Raji (cell line): ENCODE results near the gene SLC5A5.
A peak's percentile ranks its signal among the peaks of the same experiment; 100 is the strongest.

Experiments
- POLR2A ChIP-seq: IDR thresholded peaks from 2 replicates; pipeline ENCODE4 v1.6.1; 2011; ENCODE audit warnings: low read depth, low read length, control low read depth; ENCODE audit not compliant: insufficient read depth

SLC5A5 gene

GRCh38 chr19:17861542-17862402 lies 10.0 kb upstream of the SLC5A5 start:
- TF ChIP-seq POLR2A: no peak

- TF ChIP-seq POLR2A: no peak
Observed at GRCh38 chr19:17862711-17863519, 8.8 kb upstream of the SLC5A5 start.

- TF ChIP-seq POLR2A: no peak
Observed at GRCh38 chr19:17863520-17864182, 8.1 kb upstream of the SLC5A5 start.

GRCh38 chr19:17865364-17866311 lies 6.1 kb upstream of the SLC5A5 start:
- TF ChIP-seq POLR2A: peak; percentile 40

- no peak; the same call in 1 of the 2 replicates for TF ChIP-seq POLR2A
Observed at GRCh38 chr19:17866312-17866963, 5.3 kb upstream of the SLC5A5 start.

GRCh38 chr19:17866964-17867486 lies 4.7 kb upstream of the SLC5A5 start:
- TF ChIP-seq POLR2A: no peak

GRCh38 chr19:17868669-17869068 lies 3.1 kb upstream of the SLC5A5 start:
- no peak for TF ChIP-seq POLR2A

GRCh38 chr19:17869114-17869608 lies 2.6 kb upstream of the SLC5A5 start:
- no peak for TF ChIP-seq POLR2A

GRCh38 chr19:17871032-17871877 lies 490 bp upstream of the SLC5A5 start:
- no peak for TF ChIP-seq POLR2A

GRCh38 chr19:17872251-17873001 lies 681 bp downstream of the SLC5A5 start:
- TF ChIP-seq POLR2A: no peak

- no peak for TF ChIP-seq POLR2A
Observed at GRCh38 chr19:17873786-17874757, 2.3 kb downstream of the SLC5A5 start.

- TF ChIP-seq POLR2A: no peak
Observed at GRCh38 chr19:17874758-17875135, 3.0 kb downstream of the SLC5A5 start.
